HepG2 (cell line): ENCODE measurements around the gene DQX1. TPM values are rescaled to one million over a fixed set of nuclear protein-coding genes. Genes with fewer than 3 reads are reported as not detected.

Source experiments
- AHR ChIP-seq: IDR thresholded peaks from 2 replicates; pipeline ENCODE4 v1.6.1; 2018; ENCODE audit warnings: missing genetic modification reagents, missing compliant biosample characterization
- CREM ChIP-seq, 2 experiments: sonication (generic) in 1 of 2; formaldehyde crosslinking in 1 of 2; IDR thresholded peaks; 2 replicates each; pipeline versions ENCODE4 v1.4.0 to v1.6.1; 2016 to 2020; ENCODE audit warnings: antibody characterized with exemption in 1 of 2, mild to moderate bottlenecking in 1 of 2, missing genetic modification reagents in 1 of 2
- DNMT1 ChIP-seq: sonication (generic); formaldehyde crosslinking; IDR thresholded peaks from 2 replicates; pipeline ENCODE4 v1.5.1; 2020; ENCODE audit warnings: mild to moderate bottlenecking, missing genetic modification reagents
- DPF2 ChIP-seq: sonication (generic); formaldehyde crosslinking; IDR thresholded peaks from 2 replicates; pipeline ENCODE4 v1.4.0; 2020; ENCODE audit warnings: mild to moderate bottlenecking, low read depth, missing genetic modification reagents, borderline replicate concordance
- FOSL2 ChIP-seq: sonication (generic); formaldehyde crosslinking; IDR thresholded peaks from 2 replicates; pipeline ENCODE4 v1.4.0; 2020; ENCODE audit warnings: missing genetic modification reagents
- FOXA3 ChIP-seq: IDR thresholded peaks from 2 replicates; pipeline ENCODE4 v1.6.1; 2016; ENCODE audit warnings: missing genetic modification reagents, missing compliant biosample characterization
- FOXK1 ChIP-seq: sonication (generic); formaldehyde crosslinking; IDR thresholded peaks from 2 replicates; pipeline ENCODE4 v1.4.0; 2020; ENCODE audit warnings: low read depth, missing genetic modification reagents, borderline replicate concordance
- HMG20B ChIP-seq: conservative IDR thresholded peaks from 2 replicates; pipeline ENCODE4 v1.6.1; 2016; ENCODE audit warnings: missing genetic modification reagents, missing compliant biosample characterization
- HNRNPH1 ChIP-seq: fragments of 200-400 bp; formaldehyde crosslinking; optimal IDR thresholded peaks from 2 replicates; pipeline ENCODE3; 2017; ENCODE audit warnings: mild to moderate bottlenecking, low read depth, low read length
- KLF9 ChIP-seq: IDR thresholded peaks from 2 replicates; pipeline ENCODE4 v1.6.1; 2016; ENCODE audit warnings: low read depth
- KMT2B ChIP-seq: IDR thresholded peaks from 2 replicates; pipeline ENCODE4 v1.6.1; 2016; ENCODE audit warnings: missing genetic modification reagents, missing compliant biosample characterization
- PHF8 ChIP-seq: sonication (generic); formaldehyde crosslinking; IDR thresholded peaks from 2 replicates; pipeline ENCODE4 v1.5.0; 2020; ENCODE audit warnings: missing genetic modification reagents
- REPIN1 ChIP-seq: sonication (generic); formaldehyde crosslinking; IDR thresholded peaks from 2 replicates; pipeline ENCODE4 v1.8.0; 2022; ENCODE audit warnings: missing genetic modification reagents, low read depth, mild to moderate bottlenecking, borderline replicate concordance
- ZBTB7B ChIP-seq: sonication (generic); formaldehyde crosslinking; IDR thresholded peaks from 2 replicates; pipeline ENCODE4 v1.4.0; 2020; ENCODE audit warnings: missing genetic modification reagents
- ZEB1 ChIP-seq: IDR thresholded peaks from 2 replicates; pipeline ENCODE4 v1.6.1; 2012; ENCODE audit warnings: mild to moderate bottlenecking, low read depth, inconsistent platforms; ENCODE audit not compliant: insufficient replicate concordance
- ZNF138 ChIP-seq: sonication (generic); formaldehyde crosslinking; IDR thresholded peaks from 2 replicates; pipeline ENCODE4 v1.5.0; 2020; ENCODE audit warnings: mild to moderate bottlenecking, low read depth, missing genetic modification reagents
- ZNF251 ChIP-seq: sonication (generic); formaldehyde crosslinking; IDR thresholded peaks from 2 replicates; pipeline ENCODE4 v1.9.0; 2021; ENCODE audit warnings: mild to moderate bottlenecking, missing genetic modification reagents
- ZNF260 ChIP-seq: sonication (generic); formaldehyde crosslinking; IDR thresholded peaks from 2 replicates; pipeline ENCODE4 v1.4.0; 2020; ENCODE audit warnings: missing genetic modification reagents, low read depth, mild to moderate bottlenecking, borderline replicate concordance
- ZNF264 ChIP-seq: sonication (generic); formaldehyde crosslinking; IDR thresholded peaks from 2 replicates; pipeline ENCODE4 v1.4.0; 2020; ENCODE audit warnings: missing genetic modification reagents
- ZNF326 ChIP-seq: sonication (generic); formaldehyde crosslinking; IDR thresholded peaks from 2 replicates; pipeline ENCODE4 v1.4.0; 2020; ENCODE audit warnings: missing genetic modification reagents, borderline replicate concordance
- ZNF460 ChIP-seq: sonication (generic); formaldehyde crosslinking; IDR thresholded peaks from 2 replicates; pipeline ENCODE4 v1.5.1; 2020; ENCODE audit warnings: missing genetic modification reagents, mild to moderate bottlenecking, borderline replicate concordance
- ZNF557 ChIP-seq: sonication (generic); formaldehyde crosslinking; IDR thresholded peaks from 2 replicates; pipeline ENCODE4 v1.4.0; 2020; ENCODE audit warnings: missing genetic modification reagents
- ZNF703 ChIP-seq: sonication (generic); formaldehyde crosslinking; IDR thresholded peaks from 2 replicates; pipeline ENCODE4 v1.5.1; 2020; ENCODE audit warnings: missing genetic modification reagents, mild to moderate bottlenecking, moderate library complexity, borderline replicate concordance
- polyA plus RNA-seq, 8 experiments: library from polyadenylated mRNA; depleted of rRNA in 3 of 8; stranded (reverse) in 7 of 8; unstranded in 1 of 8; fragments of >200 nt; fragmentation: Illumina TruSeq in 4 of 8; extraction: Trizol in 4 of 8; gene quantifications; 2 replicates each; pipeline versions ENCODE4 v1.2.1 to v1.2.3, GENCODE V29; 2011 to 2016; ENCODE audit warnings: low read depth in 4 of 8, missing spikeins in 1 of 8, mixed read lengths in 1 of 8; ENCODE audit not compliant: insufficient read depth in 1 of 8
- total RNA-seq, 5 experiments: library from RNA; depleted of rRNA; stranded (reverse); fragments of >200 nt; fragmentation: Illumina TruSeq; extraction: Trizol; gene quantifications; 2 replicates each; pipeline ENCODE4 v1.2.3, GENCODE V29; 2016; ENCODE audit warnings: low read depth in 1 of 5
- TF ChIP-seq, protein P1 (sequence below): sonication (generic); formaldehyde crosslinking; IDR thresholded peaks from 2 replicates; pipeline ENCODE4 v1.4.0; 2020; ENCODE audit warnings: mild to moderate bottlenecking, missing genetic modification reagents
- TF ChIP-seq, protein P2 (sequence below): sonication (generic); formaldehyde crosslinking; conservative IDR thresholded peaks from 2 replicates; pipeline ENCODE4 v1.4.0; 2020; ENCODE audit warnings: mild to moderate bottlenecking, missing genetic modification reagents, moderate library complexity
- TF ChIP-seq, protein P3 (sequence below), 2 experiments: sonication (generic) in 1 of 2; formaldehyde crosslinking in 1 of 2; IDR thresholded peaks; 2 replicates each; pipeline versions ENCODE4 v1.4.0 to v1.6.1; 2018 to 2020; ENCODE audit warnings: missing genetic modification reagents in 2 of 2, borderline replicate concordance in 1 of 2, low read depth in 1 of 2, mild to moderate bottlenecking in 1 of 2, missing biosample characterization in 1 of 2

The DQX1 gene
- total and polyA plus RNA-seq, 2 of the 13 experiments (the other 11 are each of a cell fraction or from before 2014, with no cell fraction given) = 27.6 to 89.8 TPM

DNA sequence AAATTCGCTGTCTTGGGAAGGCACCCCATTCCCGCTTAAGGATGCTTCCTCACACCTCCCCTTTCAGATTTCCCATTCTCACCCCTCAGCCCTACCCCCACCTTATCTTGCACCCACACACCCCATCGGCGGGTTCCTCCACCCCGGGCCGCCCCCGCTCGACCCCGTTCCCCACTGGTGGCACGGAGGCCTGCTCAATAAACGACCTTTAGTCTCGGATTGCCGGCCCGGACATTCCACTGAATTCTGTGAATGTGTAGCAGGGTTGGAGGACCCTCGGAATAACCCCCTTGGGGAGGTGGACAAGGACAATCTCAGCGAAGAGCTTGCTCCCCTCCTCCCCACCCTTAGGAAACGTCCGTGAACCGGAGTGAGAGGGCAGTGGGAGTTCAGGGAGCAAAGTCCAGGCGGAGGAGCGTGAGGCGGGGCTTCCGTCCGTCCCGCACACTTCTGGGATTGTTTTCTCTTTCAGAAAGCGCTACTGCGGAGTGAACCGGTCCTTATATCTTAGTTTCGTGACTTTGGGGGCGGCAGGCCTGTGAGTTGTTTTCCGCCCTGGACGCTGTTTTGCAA is 23.8 kb downstream of the DQX1 start (continued):
- TF ChIP-seq REPIN1 (CRISPR knock-in tag) (peak; percentile 64; the same call in 1 of the 2 replicates), FOXK1 (CRISPR knock-in tag) (no peak; the same call in 1 of the 2 replicates), PHF8 (peak; percentile 45; the same call in 1 of the 2 replicates), KLF9 (peak; percentile 47; the same call in 1 of the 2 replicates), ZNF460 (CRISPR knock-in tag) (no peak), AHR (peak; percentile 49; the same call in 1 of the 2 replicates), DPF2 (CRISPR knock-in tag) (peak; percentile 60), ZNF703 (CRISPR knock-in tag) (no peak; the same call in 1 of the 2 replicates), ZBTB7B (CRISPR knock-in tag) (no peak), FOSL2 (CRISPR knock-in tag) (peak; percentile 64), DNMT1 (CRISPR knock-in tag) (no peak; the same call in 1 of the 2 replicates), CREM (IDR thresholded peaks at IDR 0.05) (peak; percentile 75), CREM (CRISPR knock-in tag; IDR thresholded peaks at IDR 0.05) (no peak), ZNF264 (peak; percentile 40; the same call in 1 of the 2 replicates), ZNF260 (CRISPR knock-in tag) (no peak), HNRNPH1 (no peak), ZEB1 (no peak), KMT2B (no peak), HMG20B (peak; percentile 78), ZNF557 (CRISPR knock-in tag) (peak; percentile 72; the same call in 1 of the 2 replicates), ZNF138 (CRISPR knock-in tag) (peak; percentile 21; the same call in 1 of the 2 replicates), ZNF326 (CRISPR knock-in tag) (no peak), ZNF251 (CRISPR knock-in tag) (no peak), FOXA3 (CRISPR knock-in tag) (peak; percentile 73)
- TF ChIP-seq, protein P1, sequence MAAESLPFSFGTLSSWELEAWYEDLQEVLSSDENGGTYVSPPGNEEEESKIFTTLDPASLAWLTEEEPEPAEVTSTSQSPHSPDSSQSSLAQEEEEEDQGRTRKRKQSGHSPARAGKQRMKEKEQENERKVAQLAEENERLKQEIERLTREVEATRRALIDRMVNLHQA (CRISPR knock-in tag) = no peak
- TF ChIP-seq, protein P2, sequence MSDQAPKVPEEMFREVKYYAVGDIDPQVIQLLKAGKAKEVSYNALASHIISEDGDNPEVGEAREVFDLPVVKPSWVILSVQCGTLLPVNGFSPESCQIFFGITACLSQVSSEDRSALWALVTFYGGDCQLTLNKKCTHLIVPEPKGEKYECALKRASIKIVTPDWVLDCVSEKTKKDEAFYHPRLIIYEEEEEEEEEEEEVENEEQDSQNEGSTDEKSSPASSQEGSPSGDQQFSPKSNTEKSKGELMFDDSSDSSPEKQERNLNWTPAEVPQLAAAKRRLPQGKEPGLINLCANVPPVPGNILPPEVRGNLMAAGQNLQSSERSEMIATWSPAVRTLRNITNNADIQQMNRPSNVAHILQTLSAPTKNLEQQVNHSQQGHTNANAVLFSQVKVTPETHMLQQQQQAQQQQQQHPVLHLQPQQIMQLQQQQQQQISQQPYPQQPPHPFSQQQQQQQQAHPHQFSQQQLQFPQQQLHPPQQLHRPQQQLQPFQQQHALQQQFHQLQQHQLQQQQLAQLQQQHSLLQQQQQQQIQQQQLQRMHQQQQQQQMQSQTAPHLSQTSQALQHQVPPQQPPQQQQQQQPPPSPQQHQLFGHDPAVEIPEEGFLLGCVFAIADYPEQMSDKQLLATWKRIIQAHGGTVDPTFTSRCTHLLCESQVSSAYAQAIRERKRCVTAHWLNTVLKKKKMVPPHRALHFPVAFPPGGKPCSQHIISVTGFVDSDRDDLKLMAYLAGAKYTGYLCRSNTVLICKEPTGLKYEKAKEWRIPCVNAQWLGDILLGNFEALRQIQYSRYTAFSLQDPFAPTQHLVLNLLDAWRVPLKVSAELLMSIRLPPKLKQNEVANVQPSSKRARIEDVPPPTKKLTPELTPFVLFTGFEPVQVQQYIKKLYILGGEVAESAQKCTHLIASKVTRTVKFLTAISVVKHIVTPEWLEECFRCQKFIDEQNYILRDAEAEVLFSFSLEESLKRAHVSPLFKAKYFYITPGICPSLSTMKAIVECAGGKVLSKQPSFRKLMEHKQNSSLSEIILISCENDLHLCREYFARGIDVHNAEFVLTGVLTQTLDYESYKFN (CRISPR knock-in tag) = peak; percentile 94
- TF ChIP-seq, protein P3, sequence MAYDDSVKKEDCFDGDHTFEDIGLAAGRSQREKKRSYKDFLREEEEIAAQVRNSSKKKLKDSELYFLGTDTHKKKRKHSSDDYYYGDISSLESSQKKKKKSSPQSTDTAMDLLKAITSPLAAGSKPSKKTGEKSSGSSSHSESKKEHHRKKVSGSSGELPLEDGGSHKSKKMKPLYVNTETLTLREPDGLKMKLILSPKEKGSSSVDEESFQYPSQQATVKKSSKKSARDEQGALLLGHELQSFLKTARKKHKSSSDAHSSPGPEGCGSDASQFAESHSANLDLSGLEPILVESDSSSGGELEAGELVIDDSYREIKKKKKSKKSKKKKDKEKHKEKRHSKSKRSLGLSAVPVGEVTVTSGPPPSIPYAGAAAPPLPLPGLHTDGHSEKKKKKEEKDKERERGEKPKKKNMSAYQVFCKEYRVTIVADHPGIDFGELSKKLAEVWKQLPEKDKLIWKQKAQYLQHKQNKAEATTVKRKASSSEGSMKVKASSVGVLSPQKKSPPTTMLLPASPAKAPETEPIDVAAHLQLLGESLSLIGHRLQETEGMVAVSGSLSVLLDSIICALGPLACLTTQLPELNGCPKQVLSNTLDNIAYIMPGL (CRISPR knock-in tag; IDR thresholded peaks at IDR 0.05; ENCODE audit: borderline replicate concordance in 1 of 2, low read depth in 1 of 2) = no peak; a peak in 1 of 4 replicates
